Subcutaneous abdominal adipose tissue (tissue), 5 donors: ENCODE data around the gene ARMC12.

Source experiments
- H3K27ac ChIP-seq: one replicate; pipeline ENCODE4 v1.7.0; 2013; ENCODE audit warnings: low read depth, mild to moderate bottlenecking, inconsistent platforms, low read length, moderate library complexity
- H3K27me3 ChIP-seq, 5 donors: one replicate each; pipeline ENCODE4 v1.7.0; 2013; ENCODE audit warnings: low read length in 5 of 5, inconsistent platforms in 1 of 5; ENCODE audit not compliant: control insufficient read depth in 5 of 5, insufficient read depth in 4 of 5
- H3K36me3 ChIP-seq, 5 donors: one replicate each; pipeline ENCODE4 v1.7.0; 2013; ENCODE audit warnings: low read length in 5 of 5; ENCODE audit not compliant: control insufficient read depth in 5 of 5, insufficient read depth in 5 of 5
- H3K4me1 ChIP-seq, 5 donors: one replicate each; pipeline ENCODE4 v1.7.0; 2013; ENCODE audit warnings: low read length in 5 of 5, mild to moderate bottlenecking in 3 of 5, moderate library complexity in 1 of 5; ENCODE audit not compliant: control insufficient read depth in 5 of 5, insufficient read depth in 5 of 5
- H3K4me3 ChIP-seq, 5 donors: one replicate each; pipeline ENCODE4 v1.7.0; 2013; ENCODE audit warnings: low read length in 5 of 5, low read depth in 1 of 5
- H3K9ac ChIP-seq, 5 donors: one replicate each; pipeline ENCODE4 v1.7.0; 2013; ENCODE audit warnings: low read length in 5 of 5, mild to moderate bottlenecking in 4 of 5, moderate library complexity in 3 of 5
- H3K9me3 ChIP-seq, 5 donors: one replicate each; pipeline ENCODE4 v1.7.0; 2013; ENCODE audit warnings: low read length in 5 of 5; ENCODE audit not compliant: control insufficient read depth in 5 of 5
- donor health status: healthy.
- donor health status: healthy.
- donor health status: healthy.
- donor health status: healthy.
- donor health status: healthy.

Gene ARMC12

GRCh38 chr6:35771343-35771627, 34.5 kb downstream of the ARMC12 start:
- peaks cover 0 to 24% (median 14%) of the 10 kb centered on the region in 5 donors for H3K27me3 ChIP-seq
- H3K9ac ChIP-seq: no peak overlapping the region

GRCh38 chr6:35774116-35774794, 37.4 kb downstream of the ARMC12 start:
- Histone ChIP-seq H3K9ac (no peak overlapping the region), H3K27ac (no peak overlapping the region), H3K9me3 (no peaks in the 10 kb centered on the region), H3K4me3 (no peak overlapping the region), H3K27me3 (peaks cover 3 to 34% (median 19%) of the 10 kb centered on the region in 5 donors), H3K36me3 (no peaks in the 10 kb centered on the region), H3K4me1 (peaks cover 0 to 10% (median 7%) of the 10 kb centered on the region in 5 donors)

More at GRCh38 chr6:35771343-35771627, 34.5 kb downstream of the ARMC12 start:
- Histone ChIP-seq H3K9me3 (no peaks in the 10 kb centered on the region), H3K36me3 (no peaks in the 10 kb centered on the region), H3K4me1 (peaks cover 0 to 3% (median 3%) of the 10 kb centered on the region in 5 donors), H3K4me3 (no peak overlapping the region), H3K27ac (no peak overlapping the region)

GRCh38 chr6:35775031-35775430, 38.2 kb downstream of the ARMC12 start:
- H3K27me3 ChIP-seq: peaks cover 3 to 34% (median 19%) of the 10 kb centered on the region in 5 donors

GRCh38 chr6:35776364-35777215, 39.8 kb downstream of the ARMC12 start, which contains the start of gene CLPSL2:
Gene CLPSL2, plus strand, starts transcription at chr6:35776598. Its CDS starts 21 bp downstream, at chr6:35776619.
- Histone ChIP-seq H3K36me3 (no peaks in the 10 kb centered on the region), H3K4me1 (peaks cover 0 to 10% (median 7%) of the 10 kb centered on the region in 5 donors), H3K9me3 (no peaks in the 10 kb centered on the region), H3K27ac (no peak within 1 kb of the TSS), H3K4me3 (peak within 1 kb of the TSS in 4 of 5 donors; percentile 2 to 53 (median 46)), H3K9ac (no peak within 1 kb of the TSS), H3K27me3 (peaks cover 3 to 29% (median 19%) of the 10 kb centered on the region in 5 donors)

More at GRCh38 chr6:35775031-35775430, 38.2 kb downstream of the ARMC12 start:
- H3K4me3 ChIP-seq: no peak overlapping the region
- H3K36me3 ChIP-seq: no peaks in the 10 kb centered on the region
- H3K9ac ChIP-seq: no peak overlapping the region
- no peaks in the 10 kb centered on the region for H3K9me3 ChIP-seq
- H3K4me1 ChIP-seq: peaks cover 0 to 10% (median 7%) of the 10 kb centered on the region in 5 donors
- H3K27ac ChIP-seq: no peak overlapping the region

- no peak overlapping the region for H3K27ac ChIP-seq
- H3K4me3 ChIP-seq: no peak overlapping the region
- no peak overlapping the region for H3K9ac ChIP-seq
- H3K36me3 ChIP-seq: no peaks in the 10 kb centered on the region
- H3K27me3 ChIP-seq: peaks cover 3 to 30% (median 19%) of the 10 kb centered on the region in 5 donors
- no peaks in the 10 kb centered on the region for H3K9me3 ChIP-seq
- peaks cover 0 to 10% (median 7%) of the 10 kb centered on the region in 5 donors for H3K4me1 ChIP-seq
These were observed 40.7 kb downstream of the ARMC12 start for GRCh38 chr6:35777356-35778102.

GRCh38 chr6:35778437-35778836, 41.6 kb downstream of the ARMC12 start:
- Histone ChIP-seq H3K27me3 (peaks cover 3 to 30% (median 18%) of the 10 kb centered on the region in 5 donors), H3K4me3 (no peak overlapping the region), H3K9me3 (no peaks in the 10 kb centered on the region), H3K9ac (no peak overlapping the region), H3K27ac (no peak overlapping the region), H3K36me3 (no peaks in the 10 kb centered on the region), H3K4me1 (peaks cover 0 to 10% (median 7%) of the 10 kb centered on the region in 5 donors)

GRCh38 chr6:35780719-35781118, 43.9 kb downstream of the ARMC12 start, which contains the start of gene CLPSL1:
Gene CLPSL1, plus strand, starts transcription at chr6:35781019. Its CDS starts 92 bp downstream, at chr6:35781111.
- Histone ChIP-seq H3K4me1 (peaks cover 0 to 10% (median 7%) of the 10 kb centered on the region in 5 donors), H3K27me3 (peaks cover 3 to 22% (median 9%) of the 10 kb centered on the region in 5 donors), H3K9ac (no peak within 1 kb of the TSS), H3K27ac (no peak within 1 kb of the TSS), H3K36me3 (no peaks in the 10 kb centered on the region), H3K4me3 (no peak within 1 kb of the TSS), H3K9me3 (no peaks in the 10 kb centered on the region)

- no peaks in the 10 kb centered on the region for H3K36me3 ChIP-seq
- H3K27me3 ChIP-seq: peaks cover 6 to 24% (median 12%) of the 10 kb centered on the region in 5 donors
- H3K9me3 ChIP-seq: no peaks in the 10 kb centered on the region
- no peak overlapping the region for H3K4me3 ChIP-seq
- no peak overlapping the region for H3K9ac ChIP-seq
- H3K4me1 ChIP-seq: peaks cover 0 to 7% (median 5%) of the 10 kb centered on the region in 5 donors
- H3K27ac ChIP-seq: no peak overlapping the region
These were observed 44.5 kb downstream of the ARMC12 start for GRCh38 chr6:35781290-35781689.

GRCh38 chr6:35782424-35782823, 45.6 kb downstream of the ARMC12 start:
- Histone ChIP-seq H3K27me3 (peaks cover 15 to 33% (median 18%) of the 10 kb centered on the region in 5 donors), H3K27ac (no peak overlapping the region), H3K9ac (no peak overlapping the region), H3K36me3 (no peaks in the 10 kb centered on the region), H3K9me3 (no peaks in the 10 kb centered on the region), H3K4me3 (no peak overlapping the region), H3K4me1 (peaks cover 0 to 6% (median 0%) of the 10 kb centered on the region in 5 donors)
